AG08395 (cell line): ENCODE data around the gene HOXC10.
A peak's percentile ranks its signal among the peaks of the same experiment; 100 is the strongest.

ENCODE experiments used
- DNase-seq: peaks from one replicate; pipeline ENCODE4 v3.0.0; 2012; ENCODE audit warnings: mixed read lengths, low spot score

Gene HOXC10

DNA sequence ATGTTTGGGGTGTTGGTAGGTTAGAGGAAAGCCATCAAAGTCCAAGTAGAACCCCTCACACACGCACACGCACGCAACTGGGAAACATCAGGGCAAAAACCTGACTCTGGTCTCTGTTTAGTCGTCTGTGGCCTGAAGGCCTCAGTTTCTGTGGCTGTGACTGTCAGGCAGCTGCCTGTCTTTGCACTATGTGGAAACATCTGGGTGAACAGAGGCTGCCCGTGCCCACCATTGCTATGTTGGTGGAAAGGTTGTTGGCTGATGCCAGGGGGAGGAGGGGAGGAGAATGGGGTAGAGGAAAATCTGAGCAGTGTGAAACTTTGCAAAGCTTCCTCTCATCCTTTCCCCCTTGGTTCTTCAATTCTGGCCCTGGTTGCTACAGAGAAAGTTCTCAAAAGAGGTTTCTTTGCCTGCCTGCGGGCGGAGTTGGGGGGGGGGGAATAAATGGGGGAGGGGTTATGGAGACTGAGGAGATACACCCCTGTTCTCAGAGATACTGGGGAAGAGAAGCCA lies 7.5 kb downstream of the HOXC10 start:
- DNase-seq: no peak

GRCh38 chr12:53993162-53994008 lies 8.4 kb downstream of the HOXC10 start:
- no peak for DNase-seq

GRCh38 chr12:53994009-53994263 lies 9.0 kb downstream of the HOXC10 start:
- no peak for DNase-seq

GRCh38 chr12:53994264-53995001 lies 9.5 kb downstream of the HOXC10 start:
- DNase-seq: no peak

DNA sequence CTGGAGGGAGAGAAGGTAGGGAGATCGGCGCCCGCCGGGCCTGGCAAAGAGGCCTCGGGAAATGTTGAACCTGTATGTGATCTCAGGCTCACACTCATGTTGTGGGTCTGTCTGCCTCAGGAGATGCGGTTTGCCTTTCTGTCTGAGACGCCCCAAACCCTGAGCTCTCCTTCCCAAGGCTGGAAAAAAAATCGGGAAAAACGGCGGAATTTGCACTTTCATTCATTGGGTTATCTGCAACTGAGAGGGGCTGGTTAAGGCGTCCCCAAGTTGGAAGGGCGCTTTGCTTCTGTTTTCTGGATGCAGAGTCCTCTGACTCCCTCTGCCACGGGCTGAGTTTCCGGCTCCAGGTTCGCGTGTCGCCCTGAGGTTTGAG lies 10.0 kb downstream of the HOXC10 start:
- DNase-seq: no peak

GRCh38 chr12:53995378-53996239 lies 10.7 kb downstream of the HOXC10 start:
- DNase-seq: peak; percentile 58

DNA sequence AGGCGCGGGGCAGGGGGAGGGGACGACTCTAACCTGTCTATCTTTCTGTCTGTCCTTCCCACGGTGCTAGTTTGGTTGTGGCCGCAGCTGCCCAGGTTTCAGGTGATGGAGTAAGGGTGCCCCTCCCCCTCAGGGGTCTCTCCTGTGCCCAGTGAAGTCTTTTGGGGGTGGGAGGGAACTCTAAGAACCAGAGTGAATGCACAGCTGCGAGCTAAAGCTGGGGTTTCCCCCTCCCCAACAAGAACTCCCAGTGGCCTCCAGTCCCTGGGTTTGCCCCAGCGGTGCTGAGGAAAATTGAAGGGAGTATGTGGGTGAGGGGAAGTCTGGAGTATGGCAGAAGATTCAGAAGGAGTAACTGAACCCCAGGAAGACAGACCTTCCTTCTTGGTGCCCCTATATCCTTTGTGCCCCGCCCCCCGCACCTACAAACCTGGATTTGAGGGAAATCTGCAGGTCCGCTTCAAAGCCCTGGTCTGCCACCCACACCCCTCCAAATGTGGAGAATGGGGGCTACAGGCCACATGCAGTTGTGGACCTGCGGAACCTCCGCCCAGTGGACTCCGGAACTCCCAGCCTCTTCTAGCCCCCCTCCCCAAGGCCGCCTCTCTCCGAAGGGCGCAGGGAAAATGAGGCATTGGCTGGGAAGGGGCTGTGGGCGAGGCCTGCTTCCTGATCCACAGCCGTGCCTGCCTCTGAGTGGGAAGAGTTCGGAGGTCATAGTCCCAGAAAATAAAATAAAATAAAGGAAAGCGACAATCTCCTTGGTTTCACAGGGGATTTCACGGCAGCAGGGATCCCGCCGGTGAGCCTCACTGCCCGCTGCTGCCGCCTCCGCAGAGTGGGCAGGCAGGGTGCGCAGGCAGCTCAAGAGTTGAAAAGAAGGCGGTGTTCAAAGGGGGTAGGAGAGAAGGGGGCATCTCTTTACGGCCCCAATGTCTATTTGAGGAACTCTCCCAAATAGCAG lies 11.6 kb downstream of the HOXC10 start:
- no peak for DNase-seq

- DNase-seq: no peak
These were observed 12.5 kb downstream of the HOXC10 start for GRCh38 chr12:53997204-53998109.

- DNase-seq: no peak
These were observed 13.4 kb downstream of the HOXC10 start for GRCh38 chr12:53998110-53998899.

DNA sequence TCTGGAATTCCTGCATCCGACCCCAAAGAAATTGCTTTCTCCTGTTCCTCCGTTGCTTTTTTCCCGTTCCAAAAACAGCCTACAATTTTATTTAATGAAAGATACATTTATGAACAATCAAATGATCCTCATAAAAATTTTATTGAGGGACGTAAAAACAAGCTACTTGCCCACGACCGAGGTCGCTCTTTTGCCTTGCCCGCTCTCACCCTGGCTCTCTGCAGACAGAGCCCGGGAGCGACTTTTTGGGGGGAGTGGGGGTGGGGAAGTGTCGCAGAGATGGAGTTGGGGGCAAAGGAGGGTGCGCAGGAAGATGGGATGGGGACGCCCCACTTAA lies 13.9 kb downstream of the HOXC10 start:
- DNase-seq: no peak

DNA sequence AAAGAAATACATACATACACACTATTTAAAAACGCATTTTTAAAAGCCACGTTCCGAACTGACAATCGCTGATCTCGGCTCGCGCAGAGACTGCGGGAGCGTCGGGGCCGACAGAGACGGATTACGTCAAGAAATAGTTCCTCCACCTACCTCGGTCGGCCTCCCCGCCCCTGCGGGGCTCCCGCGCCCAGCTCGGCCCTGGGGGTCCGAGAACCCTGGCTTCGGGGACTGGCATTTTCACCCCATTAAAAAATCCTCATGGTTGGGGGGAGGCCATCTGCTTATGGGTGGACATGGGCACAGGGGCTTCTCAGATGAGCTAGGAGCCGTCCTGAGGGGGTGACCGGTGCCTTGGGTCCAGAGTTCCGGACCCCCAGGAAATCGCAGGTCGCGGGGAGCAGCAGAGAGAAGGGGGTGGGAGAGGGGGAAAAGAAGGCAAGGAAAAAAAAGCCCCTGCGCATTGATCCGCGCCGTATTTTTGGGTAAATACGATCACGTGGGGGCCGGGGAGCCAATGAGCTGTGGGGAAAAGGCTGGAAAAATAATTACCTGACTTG lies 14.7 kb downstream of the HOXC10 start:
- DNase-seq: peak; percentile 72

DNA sequence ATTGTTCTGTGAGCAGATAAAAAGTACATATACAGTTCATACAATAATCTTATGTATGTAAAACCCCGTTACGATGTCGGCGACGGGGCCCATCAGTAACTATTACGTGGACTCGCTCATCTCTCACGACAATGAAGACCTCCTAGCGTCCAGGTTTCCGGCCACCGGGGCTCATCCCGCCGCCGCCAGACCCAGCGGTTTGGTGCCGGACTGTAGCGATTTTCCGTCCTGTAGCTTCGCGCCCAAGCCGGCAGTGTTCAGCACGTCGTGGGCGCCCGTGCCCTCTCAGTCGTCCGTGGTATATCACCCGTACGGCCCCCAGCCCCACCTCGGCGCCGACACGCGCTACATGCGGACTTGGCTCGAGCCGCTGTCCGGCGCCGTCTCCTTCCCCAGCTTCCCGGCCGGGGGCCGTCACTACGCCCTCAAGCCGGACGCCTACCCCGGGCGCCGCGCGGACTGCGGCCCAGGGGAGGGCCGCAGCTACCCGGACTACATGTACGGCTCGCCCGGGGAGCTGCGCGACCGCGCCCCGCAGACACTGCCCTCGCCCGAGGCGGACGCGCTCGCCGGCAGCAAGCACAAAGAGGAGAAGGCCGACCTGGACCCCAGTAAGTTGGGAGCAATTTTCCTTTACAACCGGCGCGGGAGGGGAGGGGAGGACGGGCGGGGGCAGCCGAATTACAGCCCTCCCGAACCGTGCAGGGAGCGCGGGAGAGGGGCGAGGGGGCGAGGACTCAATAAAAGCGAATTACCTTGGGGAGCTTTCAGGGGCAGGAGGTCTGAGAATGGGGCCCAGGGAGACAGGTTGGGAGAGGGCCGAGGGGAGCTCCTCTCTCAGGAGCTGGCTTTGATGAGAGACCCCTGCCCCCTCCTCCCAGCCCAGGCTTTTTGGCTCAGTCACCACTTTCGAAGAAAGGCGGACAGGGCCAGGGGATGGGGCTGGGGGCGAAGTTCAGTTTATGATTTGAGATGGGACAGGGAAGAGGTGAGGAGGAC lies 15.5 kb downstream of the HOXC10 start, which contains the start of gene HOXC9:
Gene HOXC9, plus strand, starts transcription at position 46 of the 999 bp plus-strand sequence. Its CDS starts 28 bp downstream, at position 74.
- no peak for DNase-seq

GRCh38 chr12:54001283-54002187 lies 16.6 kb downstream of the HOXC10 start:
- no peak for DNase-seq

- no peak for DNase-seq
These were observed 17.4 kb downstream of the HOXC10 start for GRCh38 chr12:54002278-54002914.

DNA sequence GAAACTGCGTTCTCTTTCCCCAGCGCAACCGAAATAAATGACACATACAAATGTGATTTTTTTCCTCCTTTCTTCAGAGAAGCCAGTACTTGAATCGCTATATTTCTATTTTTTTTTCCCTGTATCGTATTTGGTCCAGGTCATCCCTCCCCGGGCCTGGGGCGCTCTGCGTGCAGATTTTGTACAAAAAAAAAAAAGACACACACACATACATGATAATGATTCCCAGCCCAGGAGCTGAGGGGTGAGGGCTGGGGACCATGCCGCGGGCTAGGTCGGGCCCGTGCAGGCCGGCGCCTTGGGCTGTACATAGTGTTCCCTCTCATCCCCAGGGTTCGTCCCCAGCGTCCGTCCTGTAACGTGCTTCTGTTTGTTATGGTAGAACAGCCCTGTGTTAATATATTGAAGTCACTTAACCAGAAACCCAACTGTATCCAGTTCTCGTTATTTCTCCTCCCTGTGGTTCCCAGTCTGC lies 18.0 kb downstream of the HOXC10 start:
- no peak for DNase-seq

DNA sequence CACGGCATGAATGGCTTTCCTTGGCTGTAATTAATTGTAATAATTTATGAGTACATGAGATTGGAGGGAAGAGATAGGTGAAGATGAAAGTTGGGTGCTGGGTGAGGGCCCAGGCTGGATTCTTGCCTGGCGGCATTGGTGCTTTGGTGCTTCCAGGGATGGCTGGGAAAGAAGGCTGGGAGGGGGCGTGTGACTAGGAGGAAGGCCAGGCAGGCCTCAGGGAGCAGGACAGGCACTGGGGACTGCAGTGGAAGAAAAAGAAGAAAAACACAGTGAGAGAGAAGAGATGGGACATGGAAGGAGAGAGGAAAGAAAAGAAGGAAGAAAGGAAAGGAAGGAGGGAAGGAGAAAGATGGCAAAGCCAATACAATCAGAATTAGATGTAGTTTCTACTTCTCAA lies 18.7 kb downstream of the HOXC10 start:
- DNase-seq: no peak
